ENCODE results near the gene MSRB1.

MSRB1 gene

DNA sequence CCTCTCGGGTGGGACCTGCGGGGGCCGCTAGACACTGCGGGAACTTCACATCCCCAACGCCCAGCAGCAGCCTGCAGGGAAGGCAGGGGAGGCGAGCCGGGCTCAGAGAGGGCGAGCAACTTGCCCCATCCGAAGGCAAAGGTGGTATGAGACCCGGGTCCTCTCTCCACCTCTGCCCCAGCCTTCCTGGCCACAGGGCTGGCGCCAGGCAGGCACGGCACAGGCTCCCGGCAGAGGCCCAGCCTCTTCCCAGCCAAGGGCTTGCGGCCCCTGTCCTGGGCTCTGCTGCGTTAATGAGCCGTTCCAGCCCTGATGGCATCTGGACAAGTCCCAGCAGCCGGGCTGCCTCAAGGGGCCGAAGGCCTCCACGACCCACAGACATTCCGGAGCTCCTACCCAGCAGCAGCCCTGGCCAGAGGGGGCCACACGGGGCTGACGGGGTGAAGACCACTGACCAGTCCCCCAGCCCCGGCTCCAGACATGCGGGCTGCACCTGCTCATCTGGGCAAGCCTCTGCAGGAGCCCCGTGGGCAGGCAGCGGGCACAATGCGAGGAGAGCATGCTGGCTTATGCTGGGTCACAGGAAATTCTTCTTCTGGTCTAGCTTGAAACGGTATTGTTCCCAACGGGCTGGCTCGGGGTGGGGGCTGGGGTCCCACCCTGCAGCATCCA lies 23.5 kb downstream of the MSRB1 start:
- Histone ChIP-seq H3K27me3 (replicated peaks; ENCODE audit: control insufficient read depth, insufficient read depth, low read length) (peaks cover 2% of the 10 kb centered on the region), H3K36me3 (ENCODE audit: control insufficient read depth, insufficient read depth, low read length) (no peaks in the 10 kb centered on the region), H3K4me3 (replicated peaks; ENCODE audit: low read depth, low read length) (no peak overlapping the region)
- DNase-seq (ENCODE audit: extremely low read depth, insufficient read length) = no peak
- TF ChIP-seq, protein P1, sequence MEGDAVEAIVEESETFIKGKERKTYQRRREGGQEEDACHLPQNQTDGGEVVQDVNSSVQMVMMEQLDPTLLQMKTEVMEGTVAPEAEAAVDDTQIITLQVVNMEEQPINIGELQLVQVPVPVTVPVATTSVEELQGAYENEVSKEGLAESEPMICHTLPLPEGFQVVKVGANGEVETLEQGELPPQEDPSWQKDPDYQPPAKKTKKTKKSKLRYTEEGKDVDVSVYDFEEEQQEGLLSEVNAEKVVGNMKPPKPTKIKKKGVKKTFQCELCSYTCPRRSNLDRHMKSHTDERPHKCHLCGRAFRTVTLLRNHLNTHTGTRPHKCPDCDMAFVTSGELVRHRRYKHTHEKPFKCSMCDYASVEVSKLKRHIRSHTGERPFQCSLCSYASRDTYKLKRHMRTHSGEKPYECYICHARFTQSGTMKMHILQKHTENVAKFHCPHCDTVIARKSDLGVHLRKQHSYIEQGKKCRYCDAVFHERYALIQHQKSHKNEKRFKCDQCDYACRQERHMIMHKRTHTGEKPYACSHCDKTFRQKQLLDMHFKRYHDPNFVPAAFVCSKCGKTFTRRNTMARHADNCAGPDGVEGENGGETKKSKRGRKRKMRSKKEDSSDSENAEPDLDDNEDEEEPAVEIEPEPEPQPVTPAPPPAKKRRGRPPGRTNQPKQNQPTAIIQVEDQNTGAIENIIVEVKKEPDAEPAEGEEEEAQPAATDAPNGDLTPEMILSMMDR (IDR thresholded peaks at IDR 0.05; ENCODE audit: insufficient read depth, low read length, poor library complexity, severe bottlenecking) = no peak

DNA sequence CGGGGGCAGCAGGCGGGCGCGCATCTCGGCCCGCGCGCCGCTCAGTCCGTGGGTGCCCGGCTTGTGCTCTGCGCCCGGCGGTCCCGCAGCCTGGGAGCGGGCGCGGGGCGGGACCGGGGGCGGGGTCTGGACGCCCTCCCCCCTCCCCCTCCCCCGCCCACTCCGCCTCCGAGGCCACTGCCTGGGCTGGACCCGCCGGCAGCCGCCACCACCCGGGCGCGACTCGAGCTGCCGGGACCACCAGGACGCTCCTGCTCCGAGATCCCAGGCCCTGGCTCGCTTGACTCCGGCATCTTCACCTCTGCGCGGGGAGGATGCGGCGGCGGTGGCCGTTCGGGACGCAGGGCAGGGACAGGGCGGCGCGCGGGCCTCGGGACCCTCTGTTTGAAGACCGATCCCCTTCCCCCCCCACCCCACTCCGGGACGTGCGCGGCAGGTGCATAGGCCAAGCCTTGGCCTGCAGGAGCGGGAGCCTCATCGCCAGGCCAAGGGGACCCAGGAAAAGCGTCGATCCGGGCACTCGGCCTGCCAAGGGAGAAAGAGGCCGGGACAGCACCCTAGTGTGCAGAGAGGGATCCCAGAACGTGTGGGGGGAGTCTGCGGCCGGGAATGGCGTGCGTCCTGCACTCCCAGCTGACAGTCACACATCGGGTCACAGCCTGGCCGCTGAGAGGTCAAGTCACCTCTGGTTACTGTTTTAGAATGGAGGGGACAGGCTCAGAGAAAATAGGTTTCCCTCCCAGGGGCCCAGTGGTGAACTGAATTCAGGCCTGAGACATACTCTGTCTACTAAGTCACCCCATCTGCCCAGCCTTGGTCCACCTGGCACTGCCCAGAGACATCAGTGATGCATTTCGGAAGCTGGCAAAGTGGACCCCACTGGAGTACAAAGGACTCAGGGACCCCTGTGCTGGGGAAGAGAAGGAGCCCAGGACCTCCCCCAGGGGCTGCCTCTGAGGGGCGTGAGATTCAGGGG lies 24.4 kb downstream of the MSRB1 start, which contains the start of gene HS3ST6:
TSS of gene HS3ST6 (minus strand) at position 65 of the 976 bp plus-strand sequence. CDS start 92 bp downstream, outside the sequence.
- Histone ChIP-seq H3K4me3 (replicated peaks; ENCODE audit: low read depth, low read length) (no peak within 1 kb of the TSS), H3K27me3 (replicated peaks; ENCODE audit: control insufficient read depth, insufficient read depth, low read length) (peaks cover 2% of the 10 kb centered on the region), H3K36me3 (ENCODE audit: control insufficient read depth, insufficient read depth, low read length) (no peaks in the 10 kb centered on the region)
- DNase-seq (ENCODE audit: extremely low read depth, insufficient read length) = no peak
- TF ChIP-seq, protein P1 (IDR thresholded peaks at IDR 0.05; ENCODE audit: insufficient read depth, low read length, poor library complexity, severe bottlenecking) = no peak

DNA sequence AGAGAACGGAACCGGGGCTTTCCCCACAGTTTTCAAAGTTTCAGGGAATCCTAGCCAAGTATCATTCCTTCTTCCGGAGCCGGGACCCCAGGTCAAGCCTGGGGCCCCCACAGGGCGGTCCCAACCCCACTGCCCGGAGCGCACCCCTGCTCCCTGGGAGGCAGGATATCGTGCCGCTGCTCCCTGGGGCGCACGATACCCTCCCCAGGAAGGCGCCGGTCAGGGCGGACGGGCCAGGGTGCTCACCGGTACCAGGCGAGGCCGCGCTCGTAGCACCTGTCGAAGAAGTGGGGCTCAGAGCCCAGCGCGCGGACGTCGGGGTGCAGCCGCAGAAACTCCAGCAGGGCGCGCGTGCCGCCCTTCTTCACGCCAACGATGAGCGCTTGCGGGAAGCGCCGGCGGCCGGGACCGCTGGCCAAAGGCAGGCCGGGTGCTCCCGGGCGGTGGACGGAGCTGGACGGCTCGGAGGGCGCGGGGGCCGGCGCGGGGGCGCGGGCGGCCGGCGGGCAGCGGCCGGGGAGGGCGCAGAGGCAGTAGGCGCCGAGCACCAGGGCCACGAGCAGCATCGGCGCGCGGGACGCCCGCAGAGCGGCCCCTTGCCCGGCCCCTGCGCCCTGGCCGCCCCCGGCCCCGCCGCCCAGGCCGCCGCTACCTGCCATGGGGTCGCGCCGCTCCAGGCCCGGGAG lies 25.2 kb downstream of the MSRB1 start:
- Histone ChIP-seq H3K27me3 (replicated peaks; ENCODE audit: control insufficient read depth, insufficient read depth, low read length) (peaks cover 2% of the 10 kb centered on the region), H3K4me3 (replicated peaks; ENCODE audit: low read depth, low read length) (no peak overlapping the region), H3K36me3 (ENCODE audit: control insufficient read depth, insufficient read depth, low read length) (no peaks in the 10 kb centered on the region)
- no peak for DNase-seq (ENCODE audit: extremely low read depth, insufficient read length)
- TF ChIP-seq, protein P1 (IDR thresholded peaks at IDR 0.05; ENCODE audit: insufficient read depth, low read length, poor library complexity, severe bottlenecking) = no peak

DNA sequence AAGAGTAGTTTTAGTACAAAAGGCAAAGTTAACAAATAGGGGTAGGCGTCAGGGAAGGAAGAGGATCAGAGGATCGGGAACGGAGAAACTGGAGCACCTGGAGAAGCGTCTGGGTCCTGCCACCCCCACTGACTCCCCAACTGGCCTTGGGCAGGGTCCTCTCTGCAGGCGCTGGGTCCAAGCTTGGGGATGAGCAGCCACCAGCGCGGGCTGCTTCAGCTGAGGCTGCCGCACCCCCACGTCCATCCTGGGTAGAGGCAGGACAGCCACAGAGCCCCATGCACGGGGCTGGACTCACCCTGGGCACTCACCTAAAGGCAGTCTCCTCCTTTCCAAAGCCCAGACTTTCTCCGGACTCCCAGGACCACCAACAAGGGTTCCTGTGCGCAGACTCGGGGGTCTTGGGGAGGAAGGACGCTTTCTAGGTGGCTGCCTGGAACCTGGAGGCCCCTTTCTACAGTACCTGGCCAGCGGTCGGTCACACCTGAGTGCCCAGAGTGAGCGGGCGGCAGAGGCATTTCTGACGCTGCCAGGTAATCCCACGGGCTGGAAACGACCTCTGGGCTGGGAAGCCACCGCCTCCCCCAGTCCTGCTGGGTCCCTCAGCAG lies 25.8 kb downstream of the MSRB1 start:
- Histone ChIP-seq H3K4me3 (replicated peaks; ENCODE audit: low read depth, low read length) (no peak overlapping the region), H3K36me3 (ENCODE audit: control insufficient read depth, insufficient read depth, low read length) (no peaks in the 10 kb centered on the region), H3K27me3 (replicated peaks; ENCODE audit: control insufficient read depth, insufficient read depth, low read length) (peaks cover 2% of the 10 kb centered on the region)
- TF ChIP-seq, protein P1 (IDR thresholded peaks at IDR 0.05; ENCODE audit: insufficient read depth, low read length, poor library complexity, severe bottlenecking) = no peak
- DNase-seq (ENCODE audit: extremely low read depth, insufficient read length) = no peak

DNA sequence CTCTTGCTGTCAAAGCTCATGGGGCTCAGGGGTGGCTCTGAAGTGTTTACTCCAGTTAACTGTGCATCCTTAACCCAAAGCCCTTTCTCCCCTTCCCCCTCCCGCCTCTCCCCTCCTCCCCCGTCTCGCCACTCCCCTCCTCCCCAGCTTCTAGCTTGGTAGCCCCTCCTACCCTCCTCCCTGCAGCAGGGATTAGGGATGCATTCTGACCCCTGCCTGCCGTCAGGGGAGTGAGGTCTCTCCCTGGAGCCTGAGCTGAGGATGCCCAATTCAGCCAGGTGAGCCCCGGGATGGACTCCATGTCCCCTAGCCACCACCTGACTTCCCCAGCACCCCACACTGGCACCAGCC lies 26.4 kb downstream of the MSRB1 start:
- H3K27me3 ChIP-seq (replicated peaks; ENCODE audit: control insufficient read depth, insufficient read depth, low read length) = peaks cover 2% of the 10 kb centered on the region
- DNase-seq (ENCODE audit: extremely low read depth, insufficient read length) = no peak
- H3K4me3 ChIP-seq (replicated peaks; ENCODE audit: low read depth, low read length) = no peak overlapping the region
- no peaks in the 10 kb centered on the region for H3K36me3 ChIP-seq (ENCODE audit: control insufficient read depth, insufficient read depth, low read length)
- TF ChIP-seq, protein P1 (IDR thresholded peaks at IDR 0.05; ENCODE audit: insufficient read depth, low read length, poor library complexity, severe bottlenecking) = no peak
